Heart right ventricle (tissue), 16 donors: ENCODE data around the gene SLC16A10. TPM values are rescaled to one million over a fixed set of nuclear protein-coding genes. Genes with fewer than 3 reads are reported as not detected.

Source experiments
- ATAC-seq, 8 donors: fragments of 200-7000 bp; cut with Tn5 transposase; one replicate each; pipeline ENCODE4 v1.9.1; 2020; ENCODE audit warnings: mild to moderate bottlenecking in 8 of 8, moderate library complexity in 8 of 8, moderate number of reproducible peaks in 1 of 8
- DNase-seq, 2 donors: peaks; one replicate each; pipeline ENCODE4 v3.0.0-alpha.2; 2020
- H3K27ac ChIP-seq, 10 donors: fragments of 200-600 bp; sonication (generic) in 2 of 10; one replicate each; pipeline versions ENCODE4 v1.5.0 to v1.8.0; 2020 to 2022; ENCODE audit warnings: mild to moderate bottlenecking in 3 of 10
- H3K27me3 ChIP-seq, 7 donors: fragments of 200-600 bp; one replicate each; pipeline ENCODE4 v1.8.0; 2021 to 2022; ENCODE audit warnings: mild to moderate bottlenecking in 2 of 7
- H3K36me3 ChIP-seq, 9 donors: fragments of 200-600 bp; sonication (generic) in 1 of 9; one replicate each; pipeline versions ENCODE4 v1.5.0 to v1.8.0; 2020 to 2022; ENCODE audit warnings: mild to moderate bottlenecking in 2 of 9
- H3K4me1 ChIP-seq, 9 donors: fragments of 200-600 bp; sonication (generic) in 1 of 9; one replicate each; pipeline versions ENCODE4 v1.5.0 to v1.8.0; 2020 to 2022; ENCODE audit warnings: mild to moderate bottlenecking in 4 of 9
- H3K4me3 ChIP-seq, 10 donors: fragments of 200-600 bp; sonication (generic) in 2 of 10; one replicate each; pipeline versions ENCODE4 v1.5.0 to v1.8.0; 2020 to 2022; ENCODE audit warnings: mild to moderate bottlenecking in 7 of 10, moderate library complexity in 2 of 10
- H3K9me3 ChIP-seq, 11 donors: fragments of 200-600 bp in 10 of 11; sonication (generic) in 2 of 11; one replicate each; pipeline versions ENCODE4 v1.5.0 to v1.8.0; 2013 to 2022; ENCODE audit warnings: mild to moderate bottlenecking in 2 of 11, control low read depth in 1 of 11, moderate library complexity in 1 of 11
- CTCF ChIP-seq, 9 donors: fragments of 200-600 bp; sonication (generic) in 2 of 9; IDR thresholded peaks; one replicate each; pipeline versions ENCODE4 v1.5.0 to v1.8.0; 2021 to 2022; ENCODE audit warnings: antibody characterized with exemption in 9 of 9, mild to moderate bottlenecking in 5 of 9, moderate library complexity in 1 of 9
- WGBS, 2 donors: extraction: QIAGEN DNeasy Blood & Tissue Kit; methylation state at CpG; one replicate each; pipeline ENCODE4 v1.1.7; 2013; ENCODE audit warnings: inconsistent platforms in 1 of 2; 5-methylcytosine and 5-hydroxymethylcytosine counted together
- intact Hi-C, 10 donors: fragments of 100-400 bp; cut with DNase I; formaldehyde crosslinking; loops; one replicate each; pipeline versions ENCODE4 v1.11.1 to v1.14.2; 2022
- polyA plus RNA-seq, 2 donors: library from polyadenylated mRNA; stranded (reverse); fragments of 200-250 nt; gene quantifications; one replicate each; pipeline ENCODE4 v1.2.3, GENCODE V29; 2013
- total RNA-seq, 10 donors: library from RNA; stranded (reverse); fragmentation: NEBNext Ultra II Directional in 3 of 10; extraction: Animal tissue kit (Norgen Biotek cat#: 25700) in 3 of 10; gene quantifications; one replicate each; pipeline versions ENCODE4 v1.2.1 to v1.2.4, GENCODE V29; 2021 to 2023
- donor health status: Arrhythmogenic right ventricular cardiomyopathy.
- donor health status: ischemic (EF 13 %, LVEDD 7.1; RV severe dilation, severe dysfunction).
- donor health status: healthy with polysubstance abuse.
- donor health status: DM: no; HTN: yes; CAD: no.
- donor health status: DM: no; HTN: no; CAD: no.
- donor health status: ischemic (EF 25% LVEDD 6.9; RV normal size, moderate dysfunction).
- donor health status: ischemic (EF 25% LVEDD 5.7; RV mildly dilated, moderate dysfunction).
- donor health status: healthy.
- donor health status: DM: yes; HTN: yes; CAD: no.
- donor health status: Ischemic cardiomyopathy.
- donor health status: ischemic (EF 35%, LVEDD 5.7; RV mildly dilated, moderate dysfunction).
- donor health status: nonischemic (EF 11% LVEDD 7.7; RV severe dilation, severe dysfunction).
- donor health status: DM: yes; HTN: yes; CAD: no.
- donor health status: PGD.
- donor health status: ischemic (EF 29% LVEDD 5.4; RV normal size, mild dysfunction).
- donor health status: nonischemic (EF 23%, LVEDD 6.1; RV moderate dilation, normal function).

The SLC16A10 gene
- total and polyA plus RNA-seq, 12 donors, result 1.4 to 8.1 (median 5.7) TPM

- no peaks in the 10 kb centered on the region for H3K9me3 ChIP-seq
- intact Hi-C loops, result no loop called here
- no peak overlapping the region for H3K4me3 ChIP-seq
- no peaks in the 10 kb centered on the region for H3K36me3 ChIP-seq
- H3K27me3 ChIP-seq, result no peaks in the 10 kb centered on the region
- H3K27ac ChIP-seq, result no peak overlapping the region
- DNase-seq (no peak), ATAC-seq (no peak)
- 0 to 43% methylated on average over 1 of the region's 1 CpG for WGBS, 2 donors
- peaks cover 0 to 13% (median 0%) of the 10 kb centered on the region in 9 donors for H3K4me1 ChIP-seq
- TF ChIP-seq CTCF (IDR thresholded peaks at IDR 0.05), result no peak
Observed at GRCh38 chr6:111222341-111222740, 135.0 kb downstream of the SLC16A10 start.

- no peak for TF ChIP-seq CTCF (IDR thresholded peaks at IDR 0.05)
- Histone ChIP-seq H3K4me1 (peaks cover 0 to 32% (median 16%) of the 10 kb centered on the region in 9 donors), H3K36me3 (no peaks in the 10 kb centered on the region), H3K9me3 (no peaks in the 10 kb centered on the region), H3K4me3 (no peak overlapping the region), H3K27me3 (no peaks in the 10 kb centered on the region), H3K27ac (peak overlapping the region in 7 of 10 donors; percentile 29 to 81 (median 78))
- DNase-seq, result no peak
- 47 to 58% methylated on average over 2 of the region's 2 CpGs for WGBS, 2 donors
- intact Hi-C loops, result no loop called here
- no peak for ATAC-seq
Observed at GRCh38 chr6:111228094-111228493, 140.8 kb downstream of the SLC16A10 start.

GRCh38 chr6:111230351-111231089 lies 143.2 kb downstream of the SLC16A10 start:
- no peak overlapping the region for H3K4me3 ChIP-seq
- 37% methylated on average over 2 of the region's 2 CpGs for WGBS, 2 donors
- H3K4me1 ChIP-seq, result peaks cover 0 to 32% (median 16%) of the 10 kb centered on the region in 9 donors
- peak overlapping the region in 8 of 10 donors; percentile 24 to 81 (median 76) for H3K27ac ChIP-seq
- intact Hi-C loops, result no loop called here
- no peaks in the 10 kb centered on the region for H3K36me3 ChIP-seq
- ATAC-seq (peak; percentile 40 to 81 (median 68)), DNase-seq (no peak)
- TF ChIP-seq CTCF (IDR thresholded peaks at IDR 0.05), result no peak
- H3K27me3 ChIP-seq, result no peaks in the 10 kb centered on the region
- H3K9me3 ChIP-seq, result no peaks in the 10 kb centered on the region

- Histone ChIP-seq H3K4me1 (peaks cover 0 to 32% (median 16%) of the 10 kb centered on the region in 9 donors), H3K27me3 (no peaks in the 10 kb centered on the region), H3K27ac (peak overlapping the region in 5 of 10 donors; percentile 53 to 81 (median 78)), H3K36me3 (no peaks in the 10 kb centered on the region), H3K9me3 (no peaks in the 10 kb centered on the region), H3K4me3 (no peak overlapping the region)
- ATAC-seq (no peak), DNase-seq (no peak)
- TF ChIP-seq CTCF (IDR thresholded peaks at IDR 0.05), result no peak
- intact Hi-C loops, result no loop called here
- whole genome bisulfite sequencing, 2 donors, result 87 to 88% methylated on average over 4 of the region's 4 CpGs
Observed at GRCh38 chr6:111231090-111231459, 143.8 kb downstream of the SLC16A10 start.
